CD4-positive, alpha-beta T cell treated with Interleukin-10 for 1 hour (primary cell): ENCODE results near the gene TSTD2.
"Not testable (repeated sequence)": the region's sequence is repeated elsewhere in the genome, so short reads cannot be mapped to it uniquely, and the experiment has no call there.

Source experiments
- DNase-seq: peaks from one replicate; pipeline ENCODE4 v3.0.0-alpha.2; 2020

The TSTD2 gene

GRCh38 chr9:97581590-97581989 lies 51.6 kb downstream of the TSTD2 start:
- not testable (repeated sequence) for DNase-seq

GRCh38 chr9:97579914-97580313 lies 53.3 kb downstream of the TSTD2 start:
- no peak for DNase-seq

GRCh38 chr9:97578846-97579245 lies 54.3 kb downstream of the TSTD2 start:
- DNase-seq, result no peak

GRCh38 chr9:97577051-97577450 lies 56.1 kb downstream of the TSTD2 start:
- DNase-seq, result no peak

- no peak for DNase-seq
These were observed 57.4 kb downstream of the TSTD2 start for GRCh38 chr9:97575673-97576200.

- DNase-seq, result peak; percentile 40
These were observed 58.1 kb downstream of the TSTD2 start for GRCh38 chr9:97574921-97575672.

- DNase-seq, result not testable (repeated sequence)
These were observed 59.0 kb downstream of the TSTD2 start for GRCh38 chr9:97574101-97574571.

GRCh38 chr9:97573482-97574073 lies 59.6 kb downstream of the TSTD2 start:
- DNase-seq, result no peak

- no peak for DNase-seq
These were observed 60.2 kb downstream of the TSTD2 start for GRCh38 chr9:97572892-97573365.

- DNase-seq, result no peak
These were observed 60.8 kb downstream of the TSTD2 start for GRCh38 chr9:97572196-97572891.

- DNase-seq, result no peak
These were observed 61.5 kb downstream of the TSTD2 start for GRCh38 chr9:97571664-97572063.

GRCh38 chr9:97570899-97571298 lies 62.3 kb downstream of the TSTD2 start:
- DNase-seq, result no peak

GRCh38 chr9:97568461-97569275 lies 64.5 kb downstream of the TSTD2 start:
- no peak for DNase-seq

GRCh38 chr9:97567894-97568202 lies 65.3 kb downstream of the TSTD2 start:
- no peak for DNase-seq

GRCh38 chr9:97567182-97567893 lies 65.8 kb downstream of the TSTD2 start:
- DNase-seq, result no peak

GRCh38 chr9:97565262-97565661 lies 67.9 kb downstream of the TSTD2 start:
- no peak for DNase-seq

GRCh38 chr9:97564291-97565175 lies 68.6 kb downstream of the TSTD2 start:
- no peak for DNase-seq

GRCh38 chr9:97563458-97564135 lies 69.6 kb downstream of the TSTD2 start:
- DNase-seq, result no peak

- DNase-seq, result no peak
These were observed 70.6 kb downstream of the TSTD2 start for GRCh38 chr9:97562542-97562941.

GRCh38 chr9:97561501-97561900 lies 71.7 kb downstream of the TSTD2 start:
- no peak for DNase-seq
